IPS DF 4.7 (cell line): ENCODE data around the gene CCN5.
"Not testable (repeated sequence)": the region's sequence is repeated elsewhere in the genome, so short reads cannot be mapped to it uniquely, and the experiment has no call there.

Experiments
- DNase-seq: peaks from one replicate; pipeline ENCODE4 v3.0.0-alpha.2; 2013; ENCODE audit warnings: low spot score; ENCODE audit errors: extremely low read depth

CCN5 gene

GRCh38 chr20:44756956-44757355, 41.8 kb downstream of the CCN5 start:
- DNase-seq = no peak

DNA sequence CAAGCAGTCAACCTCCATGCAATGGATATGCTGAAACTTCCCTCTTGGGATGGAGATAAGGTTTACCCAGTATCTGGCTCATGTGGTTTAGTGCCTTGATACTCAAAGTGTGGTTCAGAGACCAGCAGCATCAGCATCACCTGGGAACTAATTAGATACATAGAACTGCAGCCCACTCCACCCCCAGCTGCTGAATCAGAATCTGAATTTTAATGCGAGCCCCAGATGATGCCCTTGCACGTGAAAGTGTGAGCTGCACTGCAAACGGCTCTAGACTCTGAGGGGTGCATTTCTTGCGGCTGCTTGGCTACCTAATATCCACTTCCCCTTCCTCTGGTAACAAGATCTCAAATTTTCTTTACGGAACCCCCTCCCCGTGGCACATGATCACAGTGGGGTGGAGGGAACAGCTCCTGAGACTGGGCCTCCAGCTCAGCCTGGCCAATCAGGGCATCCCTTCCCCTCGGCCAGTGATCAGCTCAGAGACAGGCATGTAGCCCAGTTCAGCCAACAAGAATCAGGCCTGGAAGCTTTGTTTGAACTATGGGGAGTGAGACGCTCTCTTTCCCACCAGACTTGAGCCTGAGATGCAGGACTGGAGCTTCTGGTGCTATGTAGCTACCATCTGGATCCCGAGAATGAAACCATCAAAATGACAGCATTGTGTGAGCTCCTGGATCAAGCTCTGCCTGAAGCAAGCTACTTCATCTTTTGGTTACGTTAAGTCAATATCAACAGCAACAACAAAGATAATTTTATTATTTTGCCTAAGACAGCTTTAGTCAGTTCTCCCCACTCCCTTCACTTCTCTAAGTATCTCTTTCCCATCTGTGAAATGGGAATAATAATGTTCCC, 43.3 kb downstream of the CCN5 start:
- no peak for DNase-seq

GRCh38 chr20:44759595-44759994, 44.4 kb downstream of the CCN5 start:
- no peak for DNase-seq

DNA sequence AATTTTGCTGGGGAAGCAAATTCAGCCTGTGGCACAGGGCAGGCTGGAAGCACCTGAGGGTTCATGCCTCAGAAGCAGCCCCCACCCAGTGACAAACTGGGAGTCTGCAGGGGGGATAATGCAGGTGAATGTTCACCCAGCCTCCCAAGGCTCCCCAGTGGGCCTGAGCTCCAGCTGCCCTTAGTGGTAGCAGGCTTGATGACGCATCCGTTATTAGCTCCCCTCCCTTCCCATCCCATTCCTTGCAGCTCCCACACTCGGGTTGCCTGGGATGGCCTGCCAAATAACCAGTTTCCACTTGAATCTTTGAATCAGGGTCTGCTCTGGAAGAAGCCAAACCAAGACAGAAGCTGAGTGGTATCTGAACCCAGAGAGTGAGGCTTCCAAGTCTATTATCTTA, 46.3 kb downstream of the CCN5 start:
- DNase-seq = no peak

DNA sequence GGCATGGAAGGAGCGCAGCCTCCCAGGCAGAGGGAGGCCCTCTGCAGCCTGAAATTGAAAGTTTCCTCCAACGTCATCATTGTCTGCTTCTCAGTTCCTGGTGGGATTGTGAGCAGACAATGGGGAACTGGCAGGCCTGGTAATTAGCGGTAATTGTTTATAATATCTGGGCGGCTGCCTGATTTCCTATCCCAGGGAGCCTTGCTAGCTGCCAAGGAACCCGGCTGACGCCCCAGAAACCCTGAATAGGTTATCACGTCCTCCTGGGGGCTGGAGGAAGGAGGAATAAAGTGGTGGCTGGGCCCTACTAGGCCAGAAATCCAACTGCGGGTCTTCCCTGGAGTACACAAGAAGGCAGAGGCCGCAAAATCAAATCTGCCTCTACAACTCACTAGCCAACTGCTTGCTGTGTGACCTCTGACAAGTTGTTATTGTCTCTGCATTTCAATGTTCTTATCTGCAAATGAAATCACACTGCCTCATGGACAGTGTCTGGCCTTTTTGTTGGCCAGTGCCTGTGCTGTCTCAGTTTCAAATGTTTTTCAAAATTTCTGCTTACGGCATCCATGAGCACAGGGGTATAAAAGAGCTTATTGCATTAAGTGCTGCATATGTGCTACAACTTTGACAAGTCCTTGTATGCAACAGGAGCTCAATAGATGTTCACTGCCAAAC, 47.4 kb downstream of the CCN5 start:
- no peak for DNase-seq

- DNase-seq = not testable (repeated sequence)
These were observed 48.6 kb downstream of the CCN5 start for GRCh38 chr20:44763798-44764197.

- no peak for DNase-seq
These were observed 49.9 kb downstream of the CCN5 start for GRCh38 chr20:44765091-44765490.

DNA sequence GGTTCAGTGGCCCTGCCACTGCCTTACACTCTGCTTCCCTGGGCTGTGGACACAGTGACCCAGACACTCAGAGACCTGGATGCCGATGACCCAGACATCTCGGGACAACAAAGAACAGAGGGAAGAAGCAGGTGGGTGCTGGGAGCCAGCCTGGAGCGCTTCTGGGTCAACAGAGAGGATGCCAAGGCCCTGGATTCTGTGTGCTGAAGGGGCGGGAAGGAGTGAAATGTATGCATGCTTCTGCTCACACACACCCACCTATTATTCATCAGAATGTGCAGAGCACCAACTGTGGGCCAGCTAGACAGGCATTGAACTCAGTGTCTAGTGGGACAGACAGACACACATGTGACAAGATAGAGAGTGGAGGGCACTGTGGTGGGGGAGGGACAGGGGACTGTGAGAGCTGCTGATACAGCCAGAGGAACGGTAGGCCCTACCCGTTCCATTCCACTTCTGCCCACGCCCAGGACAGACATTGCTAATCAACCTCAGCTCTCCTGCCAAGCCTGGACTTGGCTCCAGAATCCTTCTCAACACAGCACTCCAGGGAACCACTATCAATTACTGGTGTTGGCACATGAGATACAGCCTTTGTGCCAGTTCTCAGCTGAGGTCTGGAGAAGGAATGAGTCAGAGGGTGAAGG, 50.7 kb downstream of the CCN5 start:
- no peak for DNase-seq

GRCh38 chr20:44768256-44768655, 53.1 kb downstream of the CCN5 start:
- DNase-seq = no peak

DNA sequence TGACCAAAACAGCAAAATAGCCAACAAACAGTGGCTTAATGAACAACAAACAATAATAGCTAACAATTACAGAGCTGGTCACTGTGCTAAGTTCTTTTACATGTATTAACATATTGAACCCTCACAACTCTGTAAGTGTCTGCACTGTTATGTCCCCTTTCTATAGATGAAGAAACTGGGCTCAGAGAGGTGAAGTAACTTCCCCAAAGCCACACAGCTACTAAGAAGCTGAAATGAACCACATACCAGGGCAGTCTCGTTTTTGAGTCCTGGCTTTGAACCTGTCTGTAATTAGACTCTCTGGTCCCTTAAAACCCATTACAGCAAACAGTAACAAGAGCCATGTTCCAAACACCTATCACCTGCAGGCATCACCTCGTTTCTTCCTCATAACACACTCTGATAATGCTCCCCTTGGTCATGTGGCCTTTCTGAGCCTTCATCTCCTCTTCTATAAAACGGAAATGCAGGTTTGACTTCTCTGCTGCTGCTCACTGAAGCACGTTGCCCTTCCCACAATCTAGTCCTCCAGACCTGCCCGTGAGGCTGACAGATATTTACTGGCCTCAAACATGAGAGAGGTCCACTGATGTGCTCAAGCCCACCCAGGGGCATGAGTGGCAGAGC, 53.8 kb downstream of the CCN5 start:
- DNase-seq = no peak

DNA sequence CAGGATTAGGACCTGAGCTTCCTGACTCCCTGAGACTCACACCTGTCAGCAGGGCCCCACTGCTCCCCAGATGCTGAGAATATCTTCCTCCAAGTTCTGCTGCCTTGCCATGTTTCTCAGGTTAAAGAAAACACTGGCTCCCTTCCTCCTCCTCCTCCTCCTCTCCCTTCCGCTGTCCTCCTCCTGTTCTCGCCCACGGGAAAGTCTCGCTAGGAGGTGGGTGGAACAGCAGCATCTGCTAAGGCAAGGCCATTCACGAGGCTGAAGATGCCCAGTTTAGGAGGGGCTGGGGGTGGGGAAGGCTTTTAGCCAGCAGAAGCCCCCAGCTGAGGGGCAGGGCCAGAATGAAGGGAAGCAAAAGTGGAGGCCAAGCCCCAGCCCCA, 54.3 kb downstream of the CCN5 start:
- DNase-seq = no peak

DNA sequence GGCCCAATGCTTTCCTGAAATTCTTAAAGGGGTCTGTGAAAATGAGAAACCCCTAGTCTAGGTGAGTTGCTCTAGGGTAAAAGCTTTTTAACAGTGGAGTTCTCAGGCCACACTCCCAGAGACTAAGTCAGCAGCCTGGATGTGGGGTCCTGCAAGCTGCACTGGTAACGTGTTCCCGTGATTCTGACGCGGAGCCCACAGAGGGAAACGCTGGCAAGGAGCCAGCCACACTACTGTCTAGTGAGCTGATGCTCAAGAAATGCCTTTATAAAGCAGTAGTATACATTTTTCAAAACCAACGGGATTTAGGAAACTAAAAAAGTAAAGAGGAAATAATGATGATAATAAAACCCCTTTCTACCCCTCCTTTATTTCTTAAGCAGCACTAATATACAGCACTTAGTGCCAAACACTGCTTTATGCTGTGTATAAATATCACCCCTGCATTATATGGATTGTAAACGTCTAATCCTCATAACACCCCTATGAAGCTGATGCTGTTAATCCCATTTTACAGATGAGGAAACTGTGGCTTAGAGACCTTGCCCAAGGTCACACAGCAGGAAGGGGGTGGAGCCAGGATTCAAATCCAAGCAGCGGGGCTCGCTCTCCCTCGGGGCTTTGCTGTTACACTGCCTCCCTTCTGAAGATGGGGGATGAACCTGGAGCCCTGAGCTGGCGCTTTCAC, 55.5 kb downstream of the CCN5 start:
- DNase-seq = no peak

DNA sequence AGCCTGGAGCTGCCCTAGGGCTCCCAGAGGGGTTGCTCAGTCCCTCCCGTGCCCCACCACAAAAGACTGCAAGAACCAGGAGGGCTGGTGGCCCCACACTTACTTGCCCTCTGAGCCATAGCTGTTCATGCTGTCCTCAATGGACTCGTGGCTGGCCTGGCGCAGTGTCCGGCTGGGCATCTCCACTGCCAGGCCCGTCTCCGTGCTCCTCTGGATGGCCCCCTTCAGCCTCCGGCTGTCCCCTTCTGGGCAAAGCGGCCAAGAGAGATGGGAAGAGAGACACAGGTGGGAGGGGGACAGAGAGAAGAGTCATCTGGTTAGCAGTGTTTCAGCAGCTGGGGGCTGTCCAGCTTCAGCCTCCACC, 56.0 kb downstream of the CCN5 start:
- DNase-seq = no peak

DNA sequence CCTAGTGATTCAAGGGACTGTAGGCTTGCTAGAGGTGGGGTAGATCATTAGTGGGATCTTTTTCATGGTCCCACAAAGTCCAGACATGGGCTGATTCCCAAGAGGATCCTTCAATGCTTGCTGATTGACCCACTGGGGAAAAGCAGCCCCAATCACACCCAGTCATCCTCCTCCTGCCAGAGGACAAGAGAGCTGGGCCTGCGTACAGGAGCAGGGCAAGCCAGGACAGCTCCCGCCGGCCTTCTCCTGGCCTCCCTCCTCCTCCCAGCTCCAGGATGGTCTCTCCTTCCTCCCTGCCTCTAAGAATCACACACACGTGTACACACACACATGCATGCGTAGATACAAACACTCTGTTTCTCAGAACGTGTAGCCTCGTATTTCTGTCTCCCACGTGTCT, 57.5 kb downstream of the CCN5 start:
- DNase-seq = no peak

DNA sequence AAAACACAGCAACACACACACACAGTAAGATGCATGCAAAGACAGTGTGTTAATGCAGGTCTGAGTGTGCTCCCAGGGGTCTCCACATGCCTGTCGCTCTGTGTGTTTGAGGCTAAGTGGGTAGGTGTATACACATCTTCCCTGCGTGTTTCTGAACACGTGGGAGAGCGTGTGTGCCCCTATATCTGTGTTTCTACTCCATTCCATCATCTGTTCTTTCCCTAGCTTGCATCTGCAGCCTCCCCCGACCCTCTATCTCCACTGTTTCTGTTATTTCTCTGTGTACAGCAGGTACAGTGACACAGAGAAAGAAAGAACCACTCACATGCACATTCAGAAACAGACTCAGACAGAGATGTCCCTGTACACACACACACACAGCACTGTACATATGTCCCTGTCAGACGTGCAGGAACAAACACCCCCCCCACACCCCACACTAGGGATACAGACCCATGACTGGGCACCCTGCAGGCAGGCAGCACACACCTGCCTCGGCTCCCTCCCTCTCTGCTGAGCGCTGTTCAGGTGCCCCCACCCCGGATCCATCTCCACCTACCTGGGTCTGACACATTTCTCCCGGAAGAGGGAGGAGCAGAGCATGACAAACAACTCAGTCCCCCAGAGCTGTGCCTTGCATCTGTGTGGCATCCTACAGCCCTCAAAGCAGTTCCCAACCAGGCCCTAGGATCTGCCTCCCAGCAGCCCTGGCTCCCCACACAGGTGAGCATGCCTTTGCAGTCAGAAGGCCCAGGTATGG, 58.1 kb downstream of the CCN5 start:
- DNase-seq = no peak

DNA sequence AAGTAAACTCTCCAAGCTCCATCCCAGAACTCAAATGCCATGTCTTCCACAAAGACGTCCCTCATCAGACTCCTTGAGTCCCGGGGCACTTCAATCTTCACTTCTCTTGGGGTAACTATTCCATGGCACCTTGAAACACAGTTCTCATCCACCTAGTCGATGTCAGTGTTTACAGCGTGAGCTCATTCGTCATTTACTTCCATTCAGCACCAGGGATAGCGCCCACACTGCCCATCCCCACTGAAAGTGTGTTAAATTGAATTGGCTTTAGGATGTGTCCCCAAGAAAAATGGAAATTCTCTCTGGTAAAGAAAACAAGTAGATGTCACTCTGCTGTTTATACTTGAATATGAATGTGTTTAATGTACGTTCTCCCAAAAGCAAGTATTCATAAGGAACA, 61.8 kb downstream of the CCN5 start:
- DNase-seq = no peak
